Activated CD4-positive, CD25-positive, alpha-beta regulatory T cell treated with anti-CD3 and anti-CD28 coated beads, Interleukin-2, amount 50 U/mL, for 72 hours (primary cell): ENCODE data around the gene GNG10.
"Not testable (repeated sequence)": the region's sequence is repeated elsewhere in the genome, so short reads cannot be mapped to it uniquely, and the experiment has no call there.

ENCODE experiments used
- DNase-seq: peaks from one replicate; pipeline ENCODE4 v3.0.0; 2021

GNG10 gene

DNA sequence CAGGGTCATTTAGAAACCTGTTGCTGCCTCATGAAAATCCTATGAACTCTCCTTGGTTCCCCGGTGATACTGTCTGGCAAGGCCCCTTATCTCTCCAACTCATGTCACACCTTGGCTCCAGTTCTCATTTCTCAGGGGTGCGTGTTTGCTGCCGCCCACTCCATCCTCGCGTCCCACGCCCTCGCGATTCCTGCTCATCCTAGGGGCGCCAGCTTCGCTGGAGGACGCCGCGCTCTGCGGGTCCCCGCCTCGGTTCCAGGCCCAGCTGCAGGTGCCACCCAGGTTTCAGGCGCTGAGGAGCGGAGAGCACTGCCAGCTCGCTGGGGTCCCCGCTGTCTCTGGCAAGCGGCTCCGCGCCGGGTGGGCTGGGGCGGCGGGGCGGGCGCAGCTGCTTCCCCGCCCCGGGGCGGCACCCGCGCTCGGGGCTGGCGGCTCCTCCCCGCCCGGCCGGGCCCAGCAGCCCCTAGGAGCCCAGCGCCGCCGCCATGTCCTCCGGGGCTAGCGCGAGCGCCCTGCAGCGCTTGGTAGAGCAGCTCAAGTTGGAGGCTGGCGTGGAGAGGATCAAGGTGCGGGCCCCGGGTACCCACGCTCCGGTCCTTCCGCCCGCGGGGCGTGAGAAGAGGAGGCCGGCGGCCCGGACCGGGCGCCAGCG, at the start of gene GNG10:
TSS of gene GNG10 (plus strand) at position 456 of the 652 bp plus-strand sequence. CDS start at position 486, 30 bp downstream.
- DNase-seq: peak; percentile 74

DNA sequence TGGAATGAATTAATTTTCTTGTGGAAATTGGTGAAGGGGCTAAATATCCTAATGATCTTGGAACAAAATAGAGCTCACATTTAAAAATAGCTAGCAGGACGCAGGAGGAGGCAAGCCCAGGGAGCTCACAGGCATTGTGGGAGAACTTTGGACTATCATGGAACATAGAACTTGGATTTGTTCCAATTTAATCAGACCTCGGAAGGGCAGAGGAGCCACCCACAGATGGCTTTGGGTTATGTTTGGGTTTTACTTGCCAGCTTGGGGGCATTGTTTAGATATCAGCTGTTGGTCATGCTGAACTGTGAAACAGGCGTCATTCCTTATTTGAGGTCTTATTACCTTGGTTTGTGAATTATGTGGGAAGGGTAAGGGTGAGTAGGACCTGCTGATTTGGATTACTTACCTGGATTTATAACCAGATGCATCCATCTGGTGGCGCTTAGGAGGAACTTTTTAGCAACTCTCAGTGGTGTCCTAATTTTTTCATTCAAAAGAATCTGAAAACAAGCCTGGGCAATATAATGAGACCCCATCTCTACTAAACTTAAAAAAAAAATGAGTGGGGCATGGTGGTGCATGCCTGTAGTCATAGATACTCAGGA, 47.9 kb upstream of the GNG10 start:
- DNase-seq: no peak

DNA sequence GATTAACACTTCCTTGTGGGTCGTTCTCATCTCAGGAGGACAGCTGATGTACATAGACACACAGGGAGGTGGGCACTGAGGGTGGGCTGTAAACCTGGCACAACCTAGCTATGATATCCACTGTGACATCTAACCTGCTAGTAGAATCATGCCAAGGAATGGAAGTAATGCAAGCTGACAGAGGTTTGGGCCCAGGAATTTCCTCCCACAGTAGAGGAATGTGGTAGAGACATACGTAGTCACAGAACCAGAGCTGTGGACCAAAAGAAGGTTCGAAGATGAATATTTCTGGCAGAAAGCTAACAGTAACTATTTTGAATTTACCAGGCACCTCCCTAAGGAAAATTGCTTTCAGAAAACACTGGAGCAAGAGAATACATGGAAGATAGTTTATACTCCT, 45.5 kb upstream of the GNG10 start:
- no peak for DNase-seq

DNA sequence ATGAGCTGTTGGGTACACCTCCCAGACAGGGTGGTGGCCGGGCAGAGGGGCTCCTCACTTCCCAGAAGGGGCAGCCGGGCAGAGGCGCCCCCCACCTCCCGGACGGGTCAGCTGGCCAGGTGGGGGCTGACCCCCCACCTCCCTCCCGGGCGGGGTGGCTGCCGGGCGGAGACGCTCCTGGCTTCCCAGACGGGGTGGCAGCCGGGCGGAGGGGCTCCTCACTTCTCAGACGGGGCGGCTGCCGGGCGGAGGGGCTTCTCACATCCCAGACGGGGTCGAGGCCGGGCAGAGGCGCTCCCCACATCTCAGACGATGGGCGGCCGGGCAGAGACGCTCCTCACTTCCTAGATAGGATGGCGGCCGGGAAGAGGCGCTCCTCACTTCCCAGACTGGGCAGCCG, 44.1 kb upstream of the GNG10 start:
- DNase-seq: not testable (repeated sequence)

DNA sequence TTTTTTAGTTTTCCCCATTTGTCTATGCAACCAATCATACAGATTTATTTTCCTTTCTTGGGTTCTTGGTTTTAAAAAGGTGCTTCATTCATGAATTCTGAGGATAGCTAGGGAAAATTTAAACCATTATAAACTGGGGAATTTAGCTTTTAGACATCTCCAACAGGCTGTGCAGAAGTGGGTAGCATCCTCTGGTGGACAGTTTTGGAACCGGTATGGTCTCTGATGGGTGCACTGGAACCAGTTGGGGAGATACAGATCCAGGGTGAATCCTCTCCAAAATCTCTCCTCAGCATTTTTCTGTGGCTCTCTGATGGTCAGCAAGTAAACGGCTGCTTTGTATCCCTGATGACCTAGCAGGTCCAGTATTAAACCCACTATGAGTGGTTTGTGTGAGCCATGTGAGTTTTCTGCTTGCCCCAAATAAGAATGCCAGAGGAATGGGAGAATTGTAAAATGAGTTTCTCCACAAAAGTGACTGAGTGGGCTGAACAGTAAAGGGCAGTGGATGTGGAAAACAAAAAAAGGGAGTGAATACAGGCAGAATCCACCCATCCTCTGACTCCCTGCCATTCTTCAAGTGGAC, 39.4 kb upstream of the GNG10 start:
- DNase-seq: no peak

DNA sequence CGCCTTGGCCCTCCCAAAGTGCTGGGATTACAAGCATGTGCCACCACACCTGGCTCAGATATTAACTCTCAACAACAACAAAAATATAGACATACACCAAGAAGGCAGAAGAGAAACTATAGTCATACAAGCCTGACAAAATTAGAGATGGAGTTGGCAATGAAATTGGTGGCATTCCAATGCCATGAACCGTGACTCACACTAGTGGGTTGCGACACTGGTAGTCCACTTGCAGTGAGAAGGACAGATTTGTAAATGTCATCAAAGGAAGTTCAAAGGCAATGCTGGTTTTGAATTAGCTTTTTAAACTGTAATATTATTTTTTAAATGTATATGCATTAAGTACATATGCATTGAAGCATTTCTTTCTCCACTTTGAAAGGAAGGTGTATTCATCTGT, 38.8 kb upstream of the GNG10 start:
- no peak for DNase-seq

DNA sequence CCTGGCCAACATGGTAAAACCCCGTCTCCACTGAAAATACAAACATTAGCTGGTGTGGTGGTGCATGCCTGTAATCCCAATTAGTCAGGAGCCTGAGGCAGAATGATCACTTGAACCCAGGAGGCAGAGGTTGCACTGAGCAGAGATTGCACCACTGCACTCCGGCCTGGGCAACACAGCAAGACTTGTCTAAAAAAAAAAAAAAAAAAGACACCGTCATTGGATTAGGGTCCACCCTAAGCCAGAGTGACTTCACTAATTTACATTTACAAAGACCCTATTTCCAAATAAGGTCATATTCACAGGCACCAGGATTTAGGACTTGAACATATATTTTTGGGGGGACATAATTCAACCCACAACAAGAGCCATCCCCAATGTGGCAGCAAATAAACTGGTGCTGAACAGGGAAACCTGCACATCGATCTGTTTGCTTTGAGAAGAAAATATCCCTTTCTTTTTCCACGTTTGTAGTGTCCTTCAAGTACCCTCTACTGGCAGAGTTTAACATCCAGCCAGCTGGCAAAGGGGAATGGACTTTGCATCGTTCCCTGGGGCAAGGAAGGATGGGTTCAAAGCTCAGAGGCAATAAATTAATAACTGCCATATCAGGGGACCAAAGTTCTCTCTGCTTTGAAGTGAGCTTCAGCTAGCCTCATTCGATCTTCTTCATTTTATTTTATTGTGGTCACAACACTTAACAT, 34.0 kb upstream of the GNG10 start:
- no peak for DNase-seq

DNA sequence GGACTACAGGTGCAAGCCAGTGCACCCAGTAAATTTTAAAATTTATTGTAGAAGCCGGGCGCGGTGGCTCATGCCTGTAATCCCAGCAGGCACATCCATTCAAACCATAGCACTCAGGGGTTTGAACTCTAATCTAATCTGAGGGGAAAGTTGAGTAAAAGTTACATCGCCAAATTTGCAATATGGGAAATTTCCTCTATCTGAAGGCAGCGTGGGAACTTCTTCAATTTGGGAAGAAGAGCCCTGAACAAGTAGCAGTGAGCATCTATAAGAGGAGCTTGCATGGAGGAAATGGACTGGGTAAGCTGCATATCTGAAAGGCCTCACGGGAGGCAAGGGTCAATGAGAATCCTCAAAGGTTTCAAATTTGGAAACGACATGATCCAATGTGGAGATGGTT, 33.0 kb upstream of the GNG10 start:
- no peak for DNase-seq

DNA sequence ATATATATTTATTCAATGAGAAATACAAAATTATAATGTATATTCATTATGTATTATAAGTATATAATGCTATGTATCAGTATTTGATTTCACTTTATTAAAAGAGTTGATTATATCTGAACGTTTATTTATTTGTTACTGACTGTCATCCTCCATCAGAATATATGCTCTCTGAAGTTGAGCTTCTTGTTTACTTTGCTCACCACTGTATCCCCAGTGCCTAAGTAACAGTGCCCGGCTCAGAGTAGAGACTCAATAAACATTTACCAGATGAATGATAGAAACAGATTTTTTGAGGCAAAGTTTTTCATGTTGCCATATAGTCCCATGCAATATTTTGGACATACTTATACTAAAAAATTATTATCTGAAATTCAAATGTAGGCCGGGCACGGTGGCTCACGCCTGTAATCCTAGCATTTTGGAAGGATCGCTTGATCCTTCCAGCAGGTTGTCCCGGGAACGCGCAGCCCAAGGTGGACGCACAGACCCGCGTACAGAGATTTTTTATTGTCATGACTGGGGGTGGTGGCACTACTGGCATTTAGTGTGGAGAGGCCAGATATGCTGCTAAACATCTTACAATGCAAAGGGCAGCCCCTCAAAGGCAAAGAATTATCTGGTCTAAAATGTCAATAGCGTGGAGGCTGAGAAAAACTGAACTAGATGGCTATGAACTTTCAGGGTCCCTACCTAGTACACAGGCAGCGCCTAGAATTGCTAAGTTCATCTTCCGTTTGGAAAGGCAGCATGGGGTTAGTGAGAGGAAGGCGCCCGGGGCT, 31.0 kb upstream of the GNG10 start:
- no peak for DNase-seq

DNA sequence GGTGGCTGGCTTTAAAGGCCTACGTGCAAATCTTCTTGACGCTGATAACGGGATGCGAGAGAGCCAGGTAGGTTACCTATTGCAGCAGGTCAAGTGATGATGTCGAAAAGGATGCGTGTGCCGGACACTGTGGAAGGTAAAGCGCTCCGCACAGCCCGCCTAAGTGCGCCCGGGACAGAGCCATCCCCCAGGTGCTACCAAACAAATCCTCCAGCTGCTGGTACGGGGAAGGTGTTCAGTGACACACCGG, 30.5 kb upstream of the GNG10 start:
- no peak for DNase-seq

DNA sequence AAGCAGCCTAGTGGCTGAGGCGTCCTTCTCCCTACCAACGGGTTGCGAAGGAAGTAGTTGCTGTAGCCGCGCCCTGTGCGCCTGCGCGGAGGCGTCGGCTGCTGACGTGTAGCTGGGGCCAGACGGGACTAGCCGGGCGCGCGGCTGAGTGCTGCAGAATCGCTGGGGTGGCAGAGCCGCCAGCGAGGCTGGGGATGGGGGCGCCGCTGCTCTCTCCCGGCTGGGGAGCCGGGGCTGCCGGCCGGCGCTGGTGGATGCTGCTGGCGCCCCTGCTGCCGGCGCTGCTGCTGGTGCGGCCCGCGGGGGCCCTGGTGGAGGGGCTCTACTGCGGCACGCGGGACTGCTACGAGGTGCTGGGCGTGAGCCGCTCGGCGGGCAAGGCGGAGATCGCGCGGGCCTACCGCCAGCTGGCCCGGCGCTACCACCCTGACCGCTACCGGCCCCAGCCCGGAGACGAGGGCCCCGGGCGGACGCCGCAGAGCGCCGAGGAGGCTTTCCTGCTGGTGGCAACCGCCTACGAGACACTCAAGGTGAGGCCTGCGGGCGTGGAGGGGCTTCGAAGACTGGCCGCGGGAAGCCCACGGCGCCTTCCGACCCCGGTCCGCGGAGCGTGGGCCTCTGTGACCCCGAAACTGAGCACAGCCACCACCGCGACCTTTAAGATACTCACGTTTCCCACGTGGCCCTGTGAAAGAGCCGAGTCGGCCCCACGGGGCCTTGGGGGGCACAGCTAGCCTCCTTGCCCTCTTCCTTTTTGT, 30.0 kb upstream of the GNG10 start, which contains the start of gene DNAJC25:
TSS of gene DNAJC25 (plus strand) at position 121 of the 758 bp plus-strand sequence. CDS start at position 195, 74 bp downstream.
- peak; percentile 92 for DNase-seq

DNA sequence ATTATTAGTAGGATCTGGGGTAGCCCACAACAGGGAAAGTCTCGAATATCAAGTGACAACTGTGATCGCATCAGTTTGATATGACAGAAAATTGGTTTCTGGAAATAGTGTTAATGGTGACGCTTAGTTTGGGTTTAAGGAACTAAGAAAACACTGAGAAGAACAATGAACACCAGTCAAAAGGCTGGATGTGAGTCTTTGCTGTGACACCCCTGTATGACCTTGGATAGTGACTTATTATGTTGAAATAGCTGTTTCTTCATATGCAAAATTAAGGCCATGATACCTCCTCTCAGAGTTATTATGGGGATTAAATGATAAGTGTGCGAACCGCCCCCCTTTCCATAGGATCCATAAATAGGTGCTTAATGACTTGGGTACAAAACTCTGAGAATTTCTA, 29.3 kb upstream of the GNG10 start:
- DNase-seq: no peak

DNA sequence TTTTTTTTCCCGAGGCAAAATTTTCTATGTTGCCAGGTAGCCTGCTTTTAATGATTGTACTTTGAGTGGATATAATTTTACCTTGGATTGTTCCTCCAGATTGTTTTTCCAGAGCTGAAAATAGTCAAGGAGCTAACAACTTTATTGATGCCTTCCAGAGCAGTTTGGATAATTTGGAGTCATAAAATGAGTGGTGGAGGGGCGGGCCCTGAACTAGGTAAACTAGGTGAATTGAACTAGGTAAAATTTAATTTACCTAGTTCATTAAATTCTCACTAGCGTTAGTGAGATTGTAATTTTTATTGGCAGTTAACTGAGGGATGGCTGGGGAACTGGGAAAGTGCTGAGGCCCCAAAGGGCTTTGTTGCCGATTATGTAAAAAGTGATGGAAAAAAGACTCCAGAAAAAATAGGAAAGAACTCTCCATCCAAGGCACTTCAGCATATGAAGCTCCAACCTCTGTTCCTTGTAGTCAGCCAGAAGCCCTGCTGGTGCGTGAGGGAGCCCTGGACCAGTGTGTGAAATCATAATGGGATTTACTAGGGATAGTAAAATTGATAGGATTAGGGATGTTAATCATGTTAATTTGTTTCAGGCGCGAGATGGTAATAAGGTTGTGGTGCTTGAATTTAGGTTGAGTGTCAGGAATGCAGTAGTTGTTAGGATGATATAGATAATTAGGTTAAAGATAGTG, 28.6 kb upstream of the GNG10 start:
- DNase-seq: no peak

DNA sequence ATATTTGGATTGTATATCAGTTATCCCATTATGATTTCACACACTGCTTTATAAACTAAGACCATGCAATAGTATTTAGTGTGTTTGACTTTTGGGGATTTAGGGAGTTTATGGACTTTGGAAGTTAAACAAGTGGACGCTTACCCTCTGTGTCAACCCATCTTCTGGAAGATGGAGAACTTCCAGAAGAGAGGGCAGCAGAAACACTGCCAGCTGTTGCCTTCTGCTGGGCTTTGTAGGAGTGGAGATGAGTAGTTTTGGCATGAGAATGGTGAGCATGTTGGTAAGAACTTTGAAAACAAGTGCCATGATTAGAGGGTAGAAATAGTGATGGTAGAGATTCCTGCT, 28.0 kb upstream of the GNG10 start:
- DNase-seq: no peak

DNA sequence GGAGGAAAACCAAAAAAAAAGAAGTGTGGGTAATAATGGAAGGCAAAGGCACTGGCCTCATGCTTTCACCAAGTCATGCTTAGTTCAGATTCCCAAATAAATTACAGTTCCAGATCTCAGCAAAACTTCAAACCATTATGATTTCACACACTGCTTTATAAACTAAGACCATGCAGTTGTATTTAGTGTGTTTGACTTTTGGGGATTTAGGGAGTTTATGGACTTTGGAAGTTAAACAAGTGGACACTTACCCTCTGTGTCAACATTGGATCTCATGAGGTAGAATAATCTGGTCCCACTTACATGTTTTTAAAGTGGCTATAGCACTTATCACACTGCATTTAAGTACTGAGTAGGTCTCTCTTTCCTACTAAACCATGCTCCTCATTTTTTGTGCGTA, 26.5 kb upstream of the GNG10 start:
- DNase-seq: no peak

DNA sequence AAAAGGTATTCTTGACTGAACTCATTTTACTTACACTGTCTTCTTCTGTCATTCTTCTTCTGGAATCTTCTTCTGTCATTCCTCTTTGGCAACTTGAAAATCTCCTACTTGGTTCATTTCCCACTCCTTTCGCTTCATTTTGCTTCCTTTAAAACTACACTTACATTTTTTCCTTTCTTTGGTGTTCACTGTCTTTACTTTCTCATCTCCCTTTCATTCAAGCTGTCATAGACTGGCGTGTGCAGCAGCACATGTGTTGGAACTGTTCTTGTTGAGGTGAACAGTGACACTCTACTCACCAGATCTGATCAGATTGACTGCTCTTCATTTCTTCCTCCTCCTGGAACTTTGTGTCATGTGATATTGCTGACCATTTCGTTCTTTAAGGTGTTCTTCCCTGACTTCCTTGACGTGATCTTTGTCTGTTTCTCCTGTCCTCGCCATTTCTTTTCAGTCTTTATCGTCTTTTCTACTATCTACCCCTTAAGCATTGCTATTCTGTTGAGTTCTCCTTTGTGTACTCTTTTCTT, 23.9 kb upstream of the GNG10 start:
- no peak for DNase-seq

DNA sequence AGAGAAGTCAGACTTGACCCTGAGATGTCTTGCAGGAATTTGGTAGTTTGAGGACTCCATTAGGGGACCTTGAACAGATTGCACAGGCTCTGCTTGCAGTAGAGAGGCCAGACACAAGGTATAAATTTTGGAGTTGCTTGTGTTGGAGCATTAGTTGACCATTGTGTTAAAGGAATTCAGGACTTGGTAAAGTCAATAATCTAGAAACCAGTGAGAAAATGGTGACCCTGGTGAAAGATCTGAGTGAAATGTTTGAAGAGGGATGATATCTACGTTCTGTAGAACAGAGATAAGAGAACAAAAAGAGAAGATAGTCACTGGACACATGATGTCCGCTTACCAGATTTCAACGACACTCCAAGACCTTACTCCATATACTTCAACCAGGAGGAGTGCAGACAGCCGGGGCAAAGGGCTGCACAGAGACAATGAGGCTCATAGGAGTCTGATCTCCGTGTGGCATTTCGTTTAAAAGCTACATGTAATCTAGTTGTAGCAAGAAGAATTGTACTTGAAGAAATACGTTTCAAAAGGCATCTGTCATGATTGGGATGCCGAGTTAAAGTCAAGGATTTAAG, 17.1 kb upstream of the GNG10 start:
- no peak for DNase-seq

DNA sequence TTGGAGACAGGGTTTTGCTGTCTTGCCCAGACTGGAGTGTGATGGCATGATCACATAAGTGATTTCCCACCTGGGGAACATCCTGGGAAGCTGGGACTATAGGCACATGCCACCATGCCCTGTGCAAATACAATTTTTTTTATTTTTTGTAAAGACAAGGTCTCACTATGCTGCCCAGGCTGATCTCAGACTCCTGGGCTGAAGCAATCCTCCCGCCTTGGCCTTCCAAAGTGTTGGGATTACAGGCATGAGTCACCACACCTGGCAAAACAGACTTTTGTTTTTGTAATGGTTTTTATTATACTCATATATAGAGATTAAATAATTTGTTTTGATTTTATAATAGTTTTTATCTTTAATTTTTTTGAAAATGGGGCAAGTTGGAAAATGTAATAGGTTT, 15.6 kb upstream of the GNG10 start:
- DNase-seq: no peak

DNA sequence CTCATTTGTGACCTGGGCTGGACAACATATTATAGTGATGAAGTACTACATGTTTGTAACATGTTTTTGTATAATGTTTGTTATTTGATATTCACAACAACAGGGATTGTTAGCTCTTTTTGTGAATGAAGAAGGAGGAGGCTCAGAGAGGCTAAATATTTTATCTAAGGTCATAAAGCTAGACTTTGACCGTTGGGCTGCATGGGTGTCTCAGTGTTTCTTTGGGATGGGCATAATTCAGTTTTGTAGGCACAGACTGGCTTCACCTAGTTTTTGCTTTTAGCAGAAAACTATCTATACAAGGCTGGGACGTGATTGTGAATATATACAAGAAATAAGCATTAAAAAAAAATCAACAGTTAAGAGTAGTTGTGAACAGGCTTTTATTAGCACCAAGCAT, 15.0 kb upstream of the GNG10 start:
- no peak for DNase-seq

DNA sequence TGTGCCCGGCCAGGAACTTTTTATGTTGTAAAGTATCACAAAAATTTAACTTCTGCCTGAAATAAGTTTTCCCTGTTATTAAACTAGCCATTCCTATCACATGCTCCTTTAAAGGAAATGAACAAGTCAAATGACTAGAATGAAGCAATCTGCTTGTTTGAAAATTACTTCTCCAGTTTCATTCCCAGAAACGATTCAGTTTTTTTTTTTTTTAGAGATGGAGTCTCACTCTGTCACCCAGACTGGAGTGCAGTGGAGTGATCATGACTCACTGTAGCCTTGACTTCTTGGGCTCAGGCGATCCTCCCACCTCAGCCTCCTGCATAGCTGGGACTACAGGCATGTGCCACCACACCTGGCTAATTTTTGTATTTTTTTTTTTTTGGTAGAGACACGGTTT, 13.3 kb upstream of the GNG10 start:
- no peak for DNase-seq

DNA sequence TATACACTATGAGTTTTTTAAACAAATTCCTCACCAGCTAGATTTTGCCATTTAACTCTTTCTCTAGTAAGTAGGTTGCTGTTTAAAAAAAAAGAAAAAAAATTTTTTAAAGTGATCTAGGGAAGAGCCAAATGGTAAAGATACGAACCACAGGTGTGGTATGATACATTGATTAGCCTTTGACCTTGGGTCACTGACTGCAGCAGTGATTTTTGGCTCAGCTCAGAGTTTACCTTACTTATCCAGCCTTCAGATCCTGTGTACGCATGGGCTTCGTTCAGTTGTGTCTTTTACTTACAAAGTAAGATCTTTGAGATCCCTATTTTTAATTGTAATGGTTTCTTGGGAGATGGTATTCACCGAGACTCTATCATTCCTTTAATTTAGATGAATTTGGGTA, 12.4 kb upstream of the GNG10 start:
- DNase-seq: no peak

DNA sequence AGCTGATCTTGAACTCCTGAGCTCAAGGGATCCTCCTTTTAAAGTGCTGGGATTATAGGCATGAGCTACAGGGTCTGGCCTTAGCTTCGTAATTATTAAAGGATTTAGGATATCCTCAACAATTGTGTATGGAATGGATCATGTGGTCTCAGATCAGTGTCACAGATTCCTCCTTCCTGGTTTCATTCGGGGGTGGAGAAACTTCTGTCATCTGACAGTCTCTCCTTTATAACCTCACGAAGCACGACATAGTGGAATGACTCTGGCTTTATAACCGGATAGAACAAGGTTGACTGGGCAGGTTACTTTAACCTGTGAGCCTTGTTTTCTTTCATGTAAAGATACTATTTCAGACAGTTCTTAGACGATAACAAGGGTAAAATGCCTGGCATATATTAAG, 4.4 kb upstream of the GNG10 start:
- no peak for DNase-seq
